Measurements from ENCODE around the gene REC114. TPM values are rescaled to one million over a fixed set of nuclear protein-coding genes. Genes with fewer than 3 reads are reported as not detected.

The REC114 gene
- total RNA-seq, 1 experiment from 2014 or later = not detected

DNA sequence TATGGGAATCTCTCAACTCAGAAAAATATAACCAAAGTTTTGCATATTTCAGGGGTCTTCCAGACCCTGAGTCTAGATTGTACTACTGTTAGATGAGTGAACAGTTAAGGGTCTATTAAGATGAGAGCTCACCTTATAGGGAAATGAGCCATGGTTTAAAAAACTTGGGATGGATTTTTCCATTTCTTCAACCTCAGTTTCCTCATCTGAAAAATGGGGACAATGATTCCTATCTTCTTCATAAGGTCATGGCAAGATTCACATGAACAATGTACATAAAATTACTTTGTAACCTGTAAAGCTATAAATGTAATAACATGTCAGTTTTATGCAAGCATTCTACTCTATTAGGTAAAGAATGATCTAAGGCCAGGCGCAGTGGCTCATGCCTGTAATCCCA is 161.5 kb downstream of the REC114 start (continued):
- TF ChIP-seq, protein P1, sequence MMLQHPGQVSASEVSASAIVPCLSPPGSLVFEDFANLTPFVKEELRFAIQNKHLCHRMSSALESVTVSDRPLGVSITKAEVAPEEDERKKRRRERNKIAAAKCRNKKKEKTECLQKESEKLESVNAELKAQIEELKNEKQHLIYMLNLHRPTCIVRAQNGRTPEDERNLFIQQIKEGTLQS (IDR thresholded peaks at IDR 0.05) = no peak
- TF ChIP-seq SRF (IDR thresholded peaks at IDR 0.05; ENCODE audit: low read depth) = no peak

DNA sequence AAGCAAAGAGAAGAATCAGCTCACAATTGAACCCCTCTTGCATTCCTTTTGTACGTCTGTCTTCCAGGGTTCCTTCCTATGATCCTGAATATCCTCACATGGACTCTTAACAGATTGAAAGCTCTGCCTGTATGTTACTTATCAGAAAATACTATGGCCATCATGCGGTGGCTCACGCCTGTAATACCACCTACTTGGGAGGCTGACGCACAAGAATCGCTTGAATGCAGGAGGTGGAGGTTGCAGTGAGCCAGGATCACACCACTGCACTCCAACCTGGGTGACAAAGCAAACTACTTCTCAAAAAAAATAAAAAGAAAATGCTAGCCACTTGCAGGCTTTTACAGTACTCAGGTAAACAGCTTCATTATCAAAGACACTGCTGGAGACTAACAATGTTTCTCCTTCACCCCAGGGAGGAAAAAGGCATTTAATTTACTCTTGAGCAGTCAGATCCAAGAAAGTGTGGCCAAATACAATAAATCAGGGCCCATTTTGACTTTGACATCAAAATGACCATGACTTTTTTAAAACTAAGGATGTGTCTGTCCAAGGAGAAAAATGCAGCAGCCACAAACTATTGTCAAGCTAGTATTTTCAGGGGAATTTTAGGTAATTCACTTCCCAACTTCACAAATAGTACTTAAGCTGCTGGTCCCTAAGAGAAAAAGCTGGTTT is 162.9 kb downstream of the REC114 start:
- Histone ChIP-seq H3K79me2 (ENCODE audit: insufficient read depth, low read length) (peaks cover 96% of the 10 kb centered on the region), H3K9me3 (ENCODE audit: control insufficient read depth in 1 of 2, insufficient read depth in 1 of 2, low read depth in 1 of 2, low read length in 2 of 2) (no peaks in the 10 kb centered on the region), H3K27me3 (ENCODE audit: insufficient read depth, low read length) (no peaks in the 10 kb centered on the region), H3K27ac (ENCODE audit: low read depth, low read length) (no peak overlapping the region), H3K9ac (ENCODE audit: low read length) (no peak overlapping the region), H3K9me2 (ENCODE audit: insufficient read depth) (no peaks in the 10 kb centered on the region), H3K4me3 (replicated peaks in 1 of 2; ENCODE audit: low read depth in 1 of 2, low read length in 2 of 2) (no peak overlapping the region), H3K4me1 (ENCODE audit: control insufficient read depth in 1 of 2, insufficient read depth in 2 of 2, low read length in 2 of 2) (peaks cover 10 to 21% of the 10 kb centered on the region in 2 experiments; a peak in 3 of 4 replicates), H3K36me3 (ENCODE audit: control insufficient read depth in 1 of 2, insufficient read depth in 2 of 2, low read length in 2 of 2) (no peaks in the 10 kb centered on the region), H3K4me2 (ENCODE audit: low read length) (no peak overlapping the region), H2AFZ (ENCODE audit: low read depth, low read length, poor library complexity, severe bottlenecking) (no peak overlapping the region), H4K20me1 (ENCODE audit: insufficient read depth) (peaks cover 9% of the 10 kb centered on the region; the same call in 1 of the 2 replicates)
- ChIA-PET CTCF (interaction anchor here (0.9 to 4.3 kb wide), 5 partner anchors 28 to 332 kb away, joined by 3 to 19 read pairs (median 3); no protein-coding TSS in a partner anchor), RAD21 (ENCODE audit: low non-redundant PET in 1 of 2, low total read pairs in 2 of 2, uncharacterized antibody in 2 of 2, unreplicated experiment in 2 of 2) (no interaction called here), POLR2A (interaction anchor here (1.2 kb wide), 1 partner anchor 27 kb away, joined by 7 read pairs; the partner anchor contains the start of gene NPTN)
- TF ChIP-seq, protein P2, sequence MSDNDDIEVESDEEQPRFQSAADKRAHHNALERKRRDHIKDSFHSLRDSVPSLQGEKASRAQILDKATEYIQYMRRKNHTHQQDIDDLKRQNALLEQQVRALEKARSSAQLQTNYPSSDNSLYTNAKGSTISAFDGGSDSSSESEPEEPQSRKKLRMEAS (IDR thresholded peaks at IDR 0.05) = no peak
- TF ChIP-seq, protein P3, sequence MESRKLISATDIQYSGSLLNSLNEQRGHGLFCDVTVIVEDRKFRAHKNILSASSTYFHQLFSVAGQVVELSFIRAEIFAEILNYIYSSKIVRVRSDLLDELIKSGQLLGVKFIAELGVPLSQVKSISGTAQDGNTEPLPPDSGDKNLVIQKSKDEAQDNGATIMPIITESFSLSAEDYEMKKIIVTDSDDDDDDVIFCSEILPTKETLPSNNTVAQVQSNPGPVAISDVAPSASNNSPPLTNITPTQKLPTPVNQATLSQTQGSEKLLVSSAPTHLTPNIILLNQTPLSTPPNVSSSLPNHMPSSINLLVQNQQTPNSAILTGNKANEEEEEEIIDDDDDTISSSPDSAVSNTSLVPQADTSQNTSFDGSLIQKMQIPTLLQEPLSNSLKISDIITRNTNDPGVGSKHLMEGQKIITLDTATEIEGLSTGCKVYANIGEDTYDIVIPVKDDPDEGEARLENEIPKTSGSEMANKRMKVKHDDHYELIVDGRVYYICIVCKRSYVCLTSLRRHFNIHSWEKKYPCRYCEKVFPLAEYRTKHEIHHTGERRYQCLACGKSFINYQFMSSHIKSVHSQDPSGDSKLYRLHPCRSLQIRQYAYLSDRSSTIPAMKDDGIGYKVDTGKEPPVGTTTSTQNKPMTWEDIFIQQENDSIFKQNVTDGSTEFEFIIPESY (IDR thresholded peaks at IDR 0.05; ENCODE audit: extremely low read depth, insufficient replicate concordance, low read length) = no peak
- TF ChIP-seq CBX3 (IDR thresholded peaks at IDR 0.05; ENCODE audit: low read depth) = no peak
- TF ChIP-seq, protein P4, sequence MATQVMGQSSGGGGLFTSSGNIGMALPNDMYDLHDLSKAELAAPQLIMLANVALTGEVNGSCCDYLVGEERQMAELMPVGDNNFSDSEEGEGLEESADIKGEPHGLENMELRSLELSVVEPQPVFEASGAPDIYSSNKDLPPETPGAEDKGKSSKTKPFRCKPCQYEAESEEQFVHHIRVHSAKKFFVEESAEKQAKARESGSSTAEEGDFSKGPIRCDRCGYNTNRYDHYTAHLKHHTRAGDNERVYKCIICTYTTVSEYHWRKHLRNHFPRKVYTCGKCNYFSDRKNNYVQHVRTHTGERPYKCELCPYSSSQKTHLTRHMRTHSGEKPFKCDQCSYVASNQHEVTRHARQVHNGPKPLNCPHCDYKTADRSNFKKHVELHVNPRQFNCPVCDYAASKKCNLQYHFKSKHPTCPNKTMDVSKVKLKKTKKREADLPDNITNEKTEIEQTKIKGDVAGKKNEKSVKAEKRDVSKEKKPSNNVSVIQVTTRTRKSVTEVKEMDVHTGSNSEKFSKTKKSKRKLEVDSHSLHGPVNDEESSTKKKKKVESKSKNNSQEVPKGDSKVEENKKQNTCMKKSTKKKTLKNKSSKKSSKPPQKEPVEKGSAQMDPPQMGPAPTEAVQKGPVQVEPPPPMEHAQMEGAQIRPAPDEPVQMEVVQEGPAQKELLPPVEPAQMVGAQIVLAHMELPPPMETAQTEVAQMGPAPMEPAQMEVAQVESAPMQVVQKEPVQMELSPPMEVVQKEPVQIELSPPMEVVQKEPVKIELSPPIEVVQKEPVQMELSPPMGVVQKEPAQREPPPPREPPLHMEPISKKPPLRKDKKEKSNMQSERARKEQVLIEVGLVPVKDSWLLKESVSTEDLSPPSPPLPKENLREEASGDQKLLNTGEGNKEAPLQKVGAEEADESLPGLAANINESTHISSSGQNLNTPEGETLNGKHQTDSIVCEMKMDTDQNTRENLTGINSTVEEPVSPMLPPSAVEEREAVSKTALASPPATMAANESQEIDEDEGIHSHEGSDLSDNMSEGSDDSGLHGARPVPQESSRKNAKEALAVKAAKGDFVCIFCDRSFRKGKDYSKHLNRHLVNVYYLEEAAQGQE (IDR thresholded peaks at IDR 0.05; ENCODE audit: low read depth) = no peak
- TF ChIP-seq, protein P1 (IDR thresholded peaks at IDR 0.05) = no peak
- no peak for TF ChIP-seq SP1 (IDR thresholded peaks at IDR 0.05; ENCODE audit: low read depth)
- TF ChIP-seq FOSL1 (IDR thresholded peaks at IDR 0.05; ENCODE audit: low read depth) = no peak
- TF ChIP-seq JUND (IDR thresholded peaks at IDR 0.05) = no peak
- no peak for TF ChIP-seq SRF (IDR thresholded peaks at IDR 0.05; ENCODE audit: low read depth)
- no peak for TF ChIP-seq YY1 (IDR thresholded peaks at IDR 0.05; ENCODE audit: extremely low read depth, insufficient replicate concordance, low read depth, low read length)
- TF ChIP-seq ZNF274 (IDR thresholded peaks at IDR 0.05; ENCODE audit: low read depth, low read length) = no peak
- DNase-seq (ENCODE audit: low read depth, low spot score) (no peak), ATAC-seq (no peak)
- BruUV-seq (replicated peaks) = no TSS peak
- intact Hi-C loops (cut with micrococcal nuclease) = no loop called here
